NOMO-1 treated with DMSO at 0.1 percent for 48 hours (cell line): ENCODE results near the gene HOXC9.
"Not testable (repeated sequence)": the region's sequence is repeated elsewhere in the genome, so short reads cannot be mapped to it uniquely, and the experiment has no call there.

Experiments used
- DNase-seq: peaks from one replicate; lab custom pipeline; 2025; ENCODE audit not compliant: unreplicated experiment; lab: John Stamatoyannopoulos, UW

HOXC9 gene

DNA sequence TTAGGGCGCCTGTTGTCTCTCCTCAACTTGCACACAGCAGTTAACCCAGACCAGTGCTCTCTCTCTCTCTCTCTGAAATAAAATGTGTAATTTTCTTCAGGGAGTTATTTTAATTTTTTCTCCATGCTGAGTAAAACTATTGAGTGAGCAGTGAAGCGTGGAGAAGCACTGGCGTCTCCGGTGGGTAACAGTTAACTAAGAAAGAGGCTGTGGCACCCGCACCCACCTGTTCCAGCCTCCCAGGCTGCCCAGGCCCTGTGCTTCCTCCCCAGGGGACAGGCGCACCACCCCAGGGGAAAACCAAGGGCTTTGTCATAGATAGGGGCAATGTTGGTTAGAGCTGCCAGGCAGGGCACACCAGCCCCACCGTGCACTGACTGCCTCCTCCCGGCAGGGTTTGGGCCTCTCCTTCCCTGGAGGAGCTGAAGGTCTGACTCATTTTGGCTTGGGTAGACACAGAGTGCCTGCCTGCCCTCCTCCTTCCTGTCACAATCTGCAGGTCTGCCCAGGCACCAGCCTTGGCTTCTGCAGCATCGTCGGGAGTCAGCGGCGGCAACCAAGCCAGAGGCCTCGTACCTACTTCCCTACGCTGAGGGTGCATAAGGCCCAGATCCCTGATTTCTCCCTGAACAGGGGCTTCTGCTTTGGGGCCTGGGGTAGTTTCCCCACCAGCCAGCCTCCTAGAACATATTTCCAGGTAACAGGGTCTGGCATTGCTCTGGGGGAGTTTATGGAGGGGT, 36.8 kb downstream of the HOXC9 start:
- DNase-seq: no peak

DNA sequence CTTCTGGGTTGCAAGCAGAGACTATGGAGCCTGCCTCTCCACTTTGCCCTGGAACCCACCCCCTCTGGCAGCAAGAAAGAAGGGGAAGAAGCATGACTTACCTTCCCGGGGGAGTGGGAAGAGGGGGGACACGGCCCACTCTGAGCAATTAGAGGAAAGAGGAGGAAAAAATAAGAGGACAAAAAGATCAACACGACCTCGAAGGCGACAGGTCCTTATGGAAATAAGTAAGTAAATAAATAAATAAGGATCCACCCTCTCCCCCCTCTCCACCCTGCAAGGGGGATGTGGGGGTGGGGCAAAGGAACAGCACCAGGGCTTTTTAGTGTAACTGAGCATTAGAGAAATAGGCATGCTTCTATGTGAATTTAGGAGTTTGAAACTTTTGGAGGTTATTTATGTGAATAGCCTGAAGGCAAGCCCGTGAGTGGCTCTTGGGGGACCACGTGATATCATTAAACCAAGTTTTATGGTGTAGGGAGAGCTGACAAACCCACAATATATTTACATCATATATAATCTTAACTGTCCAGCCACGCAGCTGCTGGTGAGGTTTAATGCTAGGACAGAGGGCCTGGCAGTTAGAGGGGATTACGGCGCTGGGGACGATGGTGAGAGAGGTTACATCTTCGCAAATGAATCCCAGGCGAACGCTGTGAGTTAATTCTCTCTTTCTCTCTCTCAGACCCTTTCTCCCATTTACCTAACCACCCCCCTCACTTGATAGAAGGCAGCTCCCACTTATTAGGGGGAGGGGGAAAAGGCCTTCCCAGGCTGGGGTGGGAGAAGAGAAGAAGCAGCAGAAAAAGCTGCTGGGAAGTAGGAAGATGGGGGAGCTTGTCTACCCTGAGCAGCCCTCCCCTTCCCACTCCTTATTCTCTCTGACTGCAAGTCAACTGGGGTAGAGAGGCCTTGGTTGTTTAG, 37.7 kb downstream of the HOXC9 start:
- no peak for DNase-seq

GRCh38 chr12:54038284-54038870, 38.4 kb downstream of the HOXC9 start:
- DNase-seq: no peak

DNA sequence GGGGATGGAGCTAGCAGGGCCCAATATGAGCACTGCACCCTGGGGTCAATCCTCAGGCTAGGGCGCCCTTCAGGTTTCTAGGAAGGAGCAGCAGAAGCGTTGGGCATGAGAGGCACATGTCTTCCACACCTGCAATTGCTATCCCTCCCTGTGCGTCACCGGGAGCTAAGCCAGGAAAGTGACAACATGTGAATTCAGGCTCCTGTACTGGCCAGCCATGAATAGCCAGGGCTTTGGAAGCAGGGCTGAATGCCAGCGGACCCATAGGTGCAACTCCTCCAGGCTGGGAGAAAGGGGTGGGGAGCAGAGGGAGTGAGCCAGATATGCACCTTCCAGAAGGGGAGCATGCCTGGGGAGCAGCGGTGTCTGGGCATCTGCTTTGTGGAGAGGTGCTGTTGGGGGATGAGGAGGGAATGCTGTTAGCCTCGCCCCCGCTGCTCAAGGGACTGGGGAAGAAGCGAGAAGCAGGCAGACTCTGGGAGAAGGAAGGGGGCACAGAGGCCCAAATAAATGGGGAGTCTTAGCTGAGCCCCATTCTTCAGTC, 39.0 kb downstream of the HOXC9 start:
- no peak for DNase-seq

- DNase-seq: no peak
These were observed 39.6 kb downstream of the HOXC9 start for GRCh38 chr12:54039417-54040147.

- DNase-seq: no peak
These were observed 40.2 kb downstream of the HOXC9 start for GRCh38 chr12:54040148-54040494.

- no peak for DNase-seq
These were observed 40.7 kb downstream of the HOXC9 start for GRCh38 chr12:54040648-54041047.

DNA sequence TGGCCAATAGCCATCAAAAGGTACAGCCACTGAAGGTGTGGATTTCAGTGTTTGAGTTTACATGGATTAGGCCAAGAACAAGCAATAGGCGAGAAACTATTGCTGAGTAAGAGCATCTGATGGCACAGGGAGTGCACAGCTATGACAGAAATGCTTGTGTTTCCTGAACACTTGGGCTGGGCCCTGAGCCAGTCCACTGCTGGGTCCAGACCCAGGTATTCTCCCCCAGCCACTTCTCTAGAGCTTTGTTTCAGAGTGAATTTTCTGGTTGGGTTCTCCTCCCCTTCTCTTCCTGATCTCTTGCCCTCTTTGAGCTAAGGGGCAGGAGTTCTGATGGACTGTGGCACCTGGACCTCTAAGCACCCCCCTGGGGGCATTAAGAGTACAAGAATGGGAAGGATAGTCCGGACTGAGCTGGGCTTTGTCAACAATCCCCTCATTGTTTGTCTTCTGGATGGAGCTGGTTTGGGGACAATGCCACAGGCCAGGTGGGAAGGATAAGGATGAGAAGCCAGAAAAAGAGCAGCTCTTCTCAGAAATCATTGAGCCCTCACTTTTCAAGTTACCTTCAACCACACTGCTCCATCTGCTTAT, 41.2 kb downstream of the HOXC9 start:
- no peak for DNase-seq

DNA sequence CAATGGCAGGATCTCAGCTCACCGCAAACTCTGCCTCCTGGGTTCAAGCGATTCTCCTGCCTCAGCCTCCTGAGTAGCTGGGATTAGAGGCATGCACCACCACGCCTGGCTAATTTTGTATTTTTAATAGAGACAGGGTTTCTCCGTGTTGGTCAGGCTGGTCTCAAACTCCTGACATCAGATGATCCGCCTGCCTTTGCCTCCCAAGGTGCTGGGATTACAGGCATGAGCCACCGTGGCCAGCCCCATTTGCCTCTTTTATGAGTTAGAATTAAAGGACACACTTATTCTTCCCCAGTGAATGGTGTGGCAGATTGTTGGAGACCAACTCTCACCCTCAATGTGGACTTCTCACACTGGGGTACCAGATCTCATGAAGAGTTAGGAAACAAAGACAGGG, 42.1 kb downstream of the HOXC9 start:
- DNase-seq: not testable (repeated sequence)

DNA sequence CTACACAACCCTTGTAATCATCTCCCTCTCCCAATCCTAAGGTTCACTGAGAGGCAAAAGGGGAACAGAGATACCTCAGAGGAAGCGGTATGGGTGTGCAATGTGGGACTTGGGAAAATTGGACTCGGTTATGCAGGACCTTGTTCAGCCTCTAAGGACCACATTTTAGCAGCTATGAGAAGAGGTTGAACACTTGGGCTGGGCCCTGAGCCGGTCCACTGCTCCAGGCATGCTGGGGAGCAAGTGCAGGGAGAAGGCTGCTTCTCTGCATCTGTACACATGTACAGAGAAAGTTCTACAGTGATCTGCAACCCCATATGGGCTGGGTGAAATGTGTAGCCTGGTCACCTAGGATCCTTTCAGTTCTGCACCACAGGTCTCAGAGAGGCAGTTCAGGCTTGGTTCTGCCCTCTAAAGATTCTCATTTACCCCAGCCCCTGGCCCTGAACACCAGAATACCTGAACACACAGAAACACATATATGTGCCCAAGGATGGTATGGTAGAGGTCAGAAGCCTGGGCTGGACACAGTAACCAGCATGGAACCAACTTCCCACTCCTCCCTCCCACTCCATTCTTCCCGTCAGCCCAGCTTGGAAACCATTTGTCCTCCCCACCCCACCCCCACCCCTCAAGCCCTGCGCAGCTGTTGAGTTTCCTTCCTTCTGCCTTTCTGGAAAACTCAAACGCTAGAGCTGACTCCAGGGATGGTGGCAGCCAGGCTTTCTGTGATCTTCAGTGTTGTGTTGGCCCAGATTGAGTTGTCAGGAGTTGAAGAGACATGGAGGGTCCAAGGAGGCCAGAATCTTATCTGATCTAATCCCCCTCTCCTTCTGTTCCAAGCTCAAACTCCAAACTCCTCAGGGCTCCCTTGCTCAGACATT, 43.3 kb downstream of the HOXC9 start:
- DNase-seq: no peak

DNA sequence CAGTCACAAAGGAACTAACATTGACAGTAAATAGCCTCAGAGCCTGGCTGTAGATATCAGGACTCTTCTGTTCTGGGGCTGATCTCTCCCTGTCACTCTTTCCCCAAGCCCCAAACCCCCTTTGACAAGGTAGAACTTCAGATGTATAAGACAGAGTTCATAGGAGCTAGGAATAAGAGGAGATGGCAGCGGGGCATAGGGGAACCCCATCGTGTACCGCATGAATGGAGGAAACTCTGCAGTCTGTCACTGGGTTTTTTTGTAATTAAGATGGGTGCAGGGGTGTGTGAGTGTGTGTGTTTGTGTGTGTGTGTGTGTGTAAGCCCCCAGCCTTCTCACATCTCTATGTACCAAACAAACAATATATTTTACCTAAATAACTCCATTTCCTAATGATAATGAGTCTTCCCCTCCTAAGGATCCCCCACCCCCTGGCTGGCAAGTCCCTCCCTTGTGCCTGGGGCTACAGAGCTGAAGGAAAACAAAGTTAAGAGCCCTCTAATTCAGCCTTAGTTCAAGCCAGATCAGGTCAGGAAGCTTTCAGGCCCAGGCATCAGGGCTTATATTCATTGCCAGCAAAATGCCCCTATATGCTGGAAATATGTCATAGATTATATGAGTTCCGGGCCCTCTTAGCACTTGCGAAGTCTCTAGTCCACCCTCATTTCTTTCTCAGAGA, 44.6 kb downstream of the HOXC9 start:
- no peak for DNase-seq

- no peak for DNase-seq
These were observed 45.4 kb downstream of the HOXC9 start for GRCh38 chr12:54045401-54045800.

- no peak for DNase-seq
These were observed 46.0 kb downstream of the HOXC9 start for GRCh38 chr12:54045868-54046521.

DNA sequence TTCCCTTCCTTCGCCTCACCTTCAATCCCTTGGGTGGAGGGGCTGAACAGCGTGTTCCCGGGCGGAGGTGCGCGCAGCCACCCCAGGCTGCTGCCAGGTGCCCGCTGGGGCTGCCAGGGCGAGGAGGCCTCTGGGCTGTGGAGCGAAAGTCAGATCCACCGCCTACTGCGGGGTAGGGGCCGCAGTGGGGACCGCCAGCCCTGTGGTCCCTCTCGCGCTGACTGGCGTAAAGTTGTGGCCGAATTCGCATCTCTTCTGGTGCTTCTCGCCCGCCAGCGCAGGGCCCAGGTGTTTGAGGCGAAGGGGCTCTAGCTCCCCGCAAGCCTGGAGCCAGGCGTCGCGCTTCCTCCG, 46.8 kb downstream of the HOXC9 start:
- DNase-seq: no peak

DNA sequence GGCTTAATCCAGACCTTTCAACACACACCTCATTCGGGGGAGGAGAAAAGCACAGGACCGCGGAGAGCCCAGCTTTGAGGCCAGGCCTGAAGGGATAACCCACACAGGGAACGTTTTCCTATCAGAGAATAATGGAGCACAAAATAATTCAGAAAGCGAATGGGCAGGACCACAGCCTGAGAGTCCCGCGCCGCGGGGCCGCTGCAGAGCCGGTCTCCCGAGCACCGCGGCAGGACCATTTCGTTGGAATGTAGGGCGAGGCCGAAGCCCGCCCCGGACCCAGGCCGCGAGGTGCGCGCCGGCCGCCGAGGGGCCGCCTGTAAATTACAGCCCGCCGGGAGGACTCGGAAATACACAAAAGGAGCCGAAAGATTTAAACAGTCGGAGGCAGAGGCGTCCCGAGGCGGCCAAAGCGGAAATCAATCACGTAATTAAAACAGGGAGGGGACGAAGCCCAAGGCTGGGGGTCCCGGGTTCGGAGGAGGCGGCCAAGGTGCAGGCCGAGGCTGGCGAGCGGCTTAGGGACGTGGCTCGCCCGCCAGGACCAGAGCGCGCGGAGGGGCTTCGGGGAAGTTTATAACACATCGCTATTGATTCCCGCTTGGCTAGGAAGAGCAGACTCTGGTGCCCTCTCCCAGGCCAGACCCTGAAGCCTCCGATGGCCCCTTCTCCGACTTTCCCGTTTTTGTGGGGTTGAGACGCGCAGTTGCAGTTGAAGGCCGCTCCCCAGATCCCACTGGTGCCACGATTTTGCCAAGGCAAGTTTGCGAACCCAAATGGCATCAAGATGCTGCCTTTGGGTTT, 47.4 kb downstream of the HOXC9 start:
- DNase-seq: no peak

DNA sequence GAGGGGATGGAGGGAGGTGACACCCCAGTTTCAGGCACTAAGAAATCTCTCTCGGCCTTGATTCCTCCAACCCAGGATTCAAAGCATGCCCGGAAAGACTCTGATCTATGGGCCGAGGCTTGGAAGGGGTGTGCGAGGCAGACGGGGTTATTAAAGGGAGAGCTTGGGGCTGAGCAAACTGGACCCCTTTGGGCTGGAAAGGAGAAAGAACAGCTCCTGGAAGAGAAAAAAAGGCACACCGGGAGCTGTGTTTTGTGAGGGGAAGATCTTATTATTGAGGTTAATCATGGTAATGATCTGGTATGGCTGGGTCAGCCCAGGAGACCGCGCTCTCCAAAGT, 48.0 kb downstream of the HOXC9 start:
- DNase-seq: no peak

- no peak for DNase-seq
These were observed 48.6 kb downstream of the HOXC9 start for GRCh38 chr12:54048406-54049093.
